ENCODE measurements around the gene FLNC. TPM values are rescaled to one million over a fixed set of nuclear protein-coding genes. Genes with fewer than 3 reads are reported as not detected.
A peak's percentile ranks its signal among the peaks of the same experiment; 100 is the strongest.

The FLNC gene
- total and polyA plus RNA-seq, 2 of the 4 experiments (the other 2 are of a cell fraction) = 116 to 154 TPM

GRCh38 chr7:128794020-128794419 is 36.2 kb upstream of the FLNC start:
- intact Hi-C loops (cut with micrococcal nuclease) = loop anchor here (5.0 kb wide), 1 partner anchor 33 kb away; no protein-coding TSS in a partner anchor
- Histone ChIP-seq H2BK15ac (ENCODE audit: low read depth, low read length) (no peak overlapping the region), H3K4ac (ENCODE audit: low read depth, low read length) (no peak overlapping the region), H4K91ac (ENCODE audit: insufficient read depth, low read depth, low read length) (no peak overlapping the region), H3K56ac (ENCODE audit: extremely low read depth, insufficient read depth, low read length) (no peak overlapping the region), H2AFZ (replicated peaks; ENCODE audit: low read length, poor library complexity) (no peak overlapping the region), H3K36me3 (ENCODE audit: control insufficient read depth, insufficient read depth, low read length) (peaks cover 6% of the 10 kb centered on the region), H3K79me1 (ENCODE audit: low read depth in 1 of 2, low read length in 2 of 2) (peaks cover 0 to 13% of the 10 kb centered on the region in 2 experiments; a peak in 2 of 4 replicates), H3K9me1 (ENCODE audit: insufficient read depth, low read length) (peaks cover 2% of the 10 kb centered on the region; the same call in 1 of the 2 replicates), H3K27me3 (ENCODE audit: control insufficient read depth, insufficient read depth, low read length) (peaks cover 8% of the 10 kb centered on the region; the same call in 1 of the 2 replicates), H4K5ac (ENCODE audit: low read depth, low read length) (no peak overlapping the region), H3K18ac (ENCODE audit: low read depth, low read length) (no peak overlapping the region), H2BK5ac (ENCODE audit: low read depth, low read length, poor library complexity, severe bottlenecking) (no peak overlapping the region), H4K8ac (ENCODE audit: low read depth in 2 of 2, low read length in 2 of 2) (no peak overlapping the region), H3K9ac (ENCODE audit: low read depth, low read length) (no peak overlapping the region), H2AK5ac (ENCODE audit: low read depth, low read length) (0 out of 2 replicates have a peak overlapping the region, but pooled peaks have one; percentile 15), H3K14ac (replicated peaks; ENCODE audit: low read depth, low read length) (no peak overlapping the region), H3K23ac (ENCODE audit: low read depth, low read length) (no peak overlapping the region; the same call in 1 of the 2 replicates), H2BK20ac (ENCODE audit: low read depth, low read length) (no peak overlapping the region), H3K4me3 (ENCODE audit: insufficient read depth, low read depth, low read length) (no peak overlapping the region), H2BK120ac (ENCODE audit: low read depth, low read length) (no peak overlapping the region), H2AK9ac (replicated peaks; ENCODE audit: low read depth, low read length, poor library complexity) (no peak overlapping the region), H3K4me2 (ENCODE audit: low read depth, low read length) (no peak overlapping the region), H3K27ac (ENCODE audit: insufficient read depth, low read length) (no peak overlapping the region), H3K4me1 (ENCODE audit: control insufficient read depth, insufficient read depth, low read length) (peaks cover 9% of the 10 kb centered on the region), H3K9me3 (ENCODE audit: control insufficient read depth, insufficient read depth, low read length) (no peaks in the 10 kb centered on the region), H4K20me1 (ENCODE audit: insufficient read depth, low read length) (no peaks in the 10 kb centered on the region)
- dilution Hi-C loops (cut with HindIII; ENCODE audit: low sequenced_read_pairs, unreplicated experiment) = no loop called here
- BruUV-seq (replicated peaks) = no TSS peak
- in situ Hi-C loops (cut with MboI; ENCODE audit: low sequenced_read_pairs) = no loop called here
- TF ChIP-seq RAD21 (IDR thresholded peaks at IDR 0.05; ENCODE audit: low read length) = no peak
- TF ChIP-seq FOS (IDR thresholded peaks at IDR 0.05; ENCODE audit: low read depth, low read length) = no peak
- TF ChIP-seq SMC3 (IDR thresholded peaks at IDR 0.05; ENCODE audit: low read depth, low read length) = no peak
- no peak for TF ChIP-seq USF2 (IDR thresholded peaks at IDR 0.05; ENCODE audit: low read depth, low read length)
- no peak for TF ChIP-seq POLR2A (IDR thresholded peaks at IDR 0.05; ENCODE audit: low read depth, low read length)
- TF ChIP-seq NFE2L2 (IDR thresholded peaks at IDR 0.05; ENCODE audit: low read depth, low read length) = no peak
- no peak for TF ChIP-seq RFX5 (IDR thresholded peaks at IDR 0.05; ENCODE audit: low read depth, low read length)
- no peak for TF ChIP-seq MAFK (IDR thresholded peaks at IDR 0.05; ENCODE audit: low read depth, low read length)
- TF ChIP-seq CHD1 (IDR thresholded peaks at IDR 0.05; ENCODE audit: low read depth, low read length) = no peak
- WGBS, 2 experiments (ENCODE audit: extremely low coverage in 2 of 2, insufficient read length in 1 of 2) = 50% methylated on average over 1 of the region's 3 CpGs; no CpG with 5 or more reads in 1 of the 2 experiments
- ATAC-seq (ENCODE audit: low read depth) (no peak), DNase-seq (no peak)
- CTCF ChIA-PET = no interaction called here
- POLR2A ChIA-PET (ENCODE audit: unreplicated experiment) = no interaction called here

Measured in IMR-90 (cell line).